Thoracic aorta (tissue), 2 donors: Measurements from ENCODE around the gene ABHD16B. TPM values are rescaled to one million over a fixed set of nuclear protein-coding genes. Genes with fewer than 3 reads are reported as not detected.
"Not testable (repeated sequence)": the region's sequence is repeated elsewhere in the genome, so short reads cannot be mapped to it uniquely, and the experiment has no call there.

ENCODE experiments used
- ATAC-seq: fragments of 150-250 bp; one replicate; pipeline ENCODE4 v1.8.0; 2017; ENCODE audit warnings: low read depth; ENCODE audit not compliant: insufficient number of reproducible peaks, low FRiP score
- DNase-seq: peaks from one replicate; pipeline ENCODE4 v3.0.0-alpha.2; 2020; ENCODE audit warnings: low spot score
- H3K27ac ChIP-seq, 2 donors: fragments of 200-600 bp; sonication (generic); 1 replicate in 1 of 2; 2 replicates in 1 of 2; pipeline ENCODE4 v1.5.1; 2016; ENCODE audit warnings: mild to moderate bottlenecking in 2 of 2, moderate library complexity in 2 of 2
- H3K27me3 ChIP-seq: fragments of 200-600 bp; sonication (generic); replicated peaks from 2 replicates; pipeline ENCODE4 v1.6.0; 2016; ENCODE audit warnings: mild to moderate bottlenecking; ENCODE audit not compliant: insufficient read depth
- H3K36me3 ChIP-seq: fragments of 200-600 bp; sonication (generic); one replicate; pipeline ENCODE4 v1.5.1; 2016
- H3K4me1 ChIP-seq, 2 donors: fragments of 200-600 bp; sonication (generic); 1 replicate in 1 of 2; 2 replicates in 1 of 2; pipeline versions ENCODE4 v1.5.1 to v1.6.0; 2016; ENCODE audit warnings: low read depth in 2 of 2, mild to moderate bottlenecking in 1 of 2; ENCODE audit not compliant: control insufficient read depth in 1 of 2
- H3K4me3 ChIP-seq: fragments of 200-600 bp; sonication (generic); 2 replicates; pipeline ENCODE4 v1.5.1; 2016; ENCODE audit warnings: mild to moderate bottlenecking
- H3K9me3 ChIP-seq: fragments of 200-600 bp; sonication (generic); 2 replicates; pipeline ENCODE4 v1.5.1; 2016
- CTCF ChIP-seq: fragments of 200-600 bp; sonication (generic); IDR thresholded peaks from one replicate; pipeline ENCODE4 v1.5.1; 2019; ENCODE audit warnings: antibody characterized with exemption
- total RNA-seq, 2 donors: library from RNA; depleted of rRNA; stranded (reverse); fragments of >200 nt; gene quantifications; one replicate each; pipeline versions ENCODE4 v1.1.0 to v1.2.3, GENCODE V29; 2016

Gene ABHD16B
- total RNA-seq, 2 donors from 2014 or later, result not detected

DNA sequence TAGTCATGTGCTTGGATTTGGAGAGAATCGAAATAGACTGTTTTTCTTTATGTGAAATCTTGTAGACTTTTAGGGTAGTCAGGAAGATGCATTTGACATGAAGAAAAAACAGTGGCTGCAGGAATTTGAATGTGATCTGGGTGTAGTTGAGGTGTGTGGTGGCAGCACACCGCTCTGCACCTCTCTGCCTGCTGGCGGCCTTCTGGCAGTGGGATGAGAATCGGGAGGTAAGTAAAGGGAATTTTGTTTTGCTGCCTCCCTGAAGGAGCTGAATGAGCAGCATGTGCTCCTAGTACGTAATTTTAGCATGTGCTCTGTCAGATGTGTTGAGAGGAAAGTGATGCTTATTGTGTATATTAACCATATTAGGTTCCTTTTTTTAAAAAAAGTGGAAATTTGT is 7.0 kb downstream of the ABHD16B start:
- Histone ChIP-seq H3K4me3 (no peak overlapping the region), H3K27me3 (no peaks in the 10 kb centered on the region), H3K4me1 (peaks cover 13 to 27% of the 10 kb centered on the region in 2 donors), H3K27ac (no peak overlapping the region), H3K9me3 (no peaks in the 10 kb centered on the region), H3K36me3 (peaks cover 26% of the 10 kb centered on the region)
- DNase-seq, result no peak
- no peak for TF ChIP-seq CTCF
- no peak for ATAC-seq

GRCh38 chr20:63873477-63873971 is 12.2 kb downstream of the ABHD16B start:
- TF ChIP-seq CTCF, result no peak
- ATAC-seq, result peak; percentile 70
- H3K36me3 ChIP-seq, result peaks cover 67% of the 10 kb centered on the region
- peak overlapping the region in 1 of 2 donors; percentile 8 for H3K27ac ChIP-seq
- DNase-seq, result no peak
- no peak overlapping the region for H3K4me3 ChIP-seq
- no peaks in the 10 kb centered on the region for H3K9me3 ChIP-seq
- no peaks in the 10 kb centered on the region for H3K27me3 ChIP-seq
- peaks cover 0 to 3% of the 10 kb centered on the region in 2 donors for H3K4me1 ChIP-seq

DNA sequence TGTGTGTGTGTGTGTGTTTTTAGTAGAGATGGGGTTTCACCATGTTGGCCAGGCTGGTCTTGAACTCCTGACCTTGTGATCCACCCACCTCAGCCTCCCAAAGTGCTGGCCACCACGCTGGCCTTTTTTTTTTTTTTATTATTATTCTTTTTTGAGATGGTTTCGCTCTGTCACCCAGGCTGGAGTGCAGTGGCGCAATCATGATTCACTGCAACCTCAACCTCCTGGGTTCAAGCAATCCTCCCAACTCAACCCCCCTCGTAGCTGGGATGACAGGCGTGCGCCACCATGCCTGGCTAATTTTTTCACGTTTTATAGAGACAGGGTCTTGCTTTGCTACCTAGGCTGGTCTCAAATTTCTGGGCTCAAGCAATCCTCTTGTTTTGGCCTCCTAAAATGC is 12.9 kb downstream of the ABHD16B start:
- DNase-seq, H3K4me3 ChIP-seq, H3K4me1 ChIP-seq, H3K27me3 ChIP-seq, H3K9me3 ChIP-seq, H3K27ac ChIP-seq, ATAC-seq: not testable (repeated sequence)
- peaks cover 67% of the 10 kb centered on the region for H3K36me3 ChIP-seq

DNA sequence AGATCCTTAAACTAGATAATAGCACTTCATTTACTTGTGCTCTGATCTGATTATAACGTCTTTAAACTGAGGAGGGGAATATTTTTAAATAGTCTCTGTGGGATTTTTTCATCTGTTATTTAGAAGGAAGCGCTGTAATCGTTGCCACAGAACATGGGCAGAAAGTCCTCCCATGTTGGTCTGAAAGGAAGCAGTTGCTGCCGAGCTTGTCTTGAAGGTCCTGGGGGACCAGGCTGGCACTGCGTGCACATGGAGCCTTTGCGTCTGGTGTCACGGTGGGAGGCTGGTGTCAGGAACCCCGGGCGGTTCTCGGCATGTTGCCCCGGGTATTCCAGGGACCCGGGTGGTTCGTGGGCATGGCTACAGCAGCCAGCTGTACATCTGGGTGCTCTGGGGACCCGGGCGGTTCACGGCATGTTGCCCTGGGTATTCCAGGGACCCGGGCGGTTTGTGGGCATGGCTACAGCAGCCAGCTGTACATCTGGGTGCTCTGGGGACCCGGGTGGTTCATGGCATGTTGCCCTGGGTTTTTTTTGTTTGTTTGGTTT is 15.3 kb downstream of the ABHD16B start:
- Histone ChIP-seq H3K36me3 (peaks cover 55% of the 10 kb centered on the region), H3K4me1 (peaks cover 0 to 3% of the 10 kb centered on the region in 2 donors), H3K9me3 (no peaks in the 10 kb centered on the region), H3K4me3 (no peak overlapping the region), H3K27ac (no peak overlapping the region), H3K27me3 (no peaks in the 10 kb centered on the region)
- no peak for TF ChIP-seq CTCF
- no peak for ATAC-seq
- DNase-seq, result no peak

GRCh38 chr20:63877755-63878470 is 16.6 kb downstream of the ABHD16B start:
- Histone ChIP-seq H3K4me1 (peaks cover 0 to 3% of the 10 kb centered on the region in 2 donors), H3K27ac (no peak overlapping the region), H3K4me3 (no peak overlapping the region), H3K27me3 (no peaks in the 10 kb centered on the region), H3K9me3 (no peaks in the 10 kb centered on the region), H3K36me3 (peaks cover 60% of the 10 kb centered on the region)
- no peak for DNase-seq
- no peak for TF ChIP-seq CTCF
- ATAC-seq, result no peak
